ELR (cell line): Measurements from ENCODE around the gene ZNF385C.

Source experiments
- DNase-seq: peaks from one replicate; pipeline ENCODE4 v3.0.0-alpha.2; 2015; ENCODE audit warnings: low read depth

ZNF385C gene

GRCh38 chr17:42077755-42078154 lies 20.5 kb downstream of the ZNF385C start:
- DNase-seq = no peak

GRCh38 chr17:42076797-42077559 lies 21.3 kb downstream of the ZNF385C start:
- DNase-seq = no peak

- DNase-seq = no peak
Measured at GRCh38 chr17:42075789-42076188, 22.5 kb downstream of the ZNF385C start.

- peak; percentile 31 for DNase-seq
Measured at GRCh38 chr17:42072323-42073187, 25.7 kb downstream of the ZNF385C start.

GRCh38 chr17:42071810-42072209 lies 26.5 kb downstream of the ZNF385C start:
- DNase-seq = no peak

- DNase-seq = no peak
Measured at GRCh38 chr17:42068979-42069378, 29.3 kb downstream of the ZNF385C start.

GRCh38 chr17:42067371-42068091 lies 30.7 kb downstream of the ZNF385C start:
- DNase-seq = peak; percentile 65

- no peak for DNase-seq
Measured at GRCh38 chr17:42065201-42065600, 33.1 kb downstream of the ZNF385C start.

GRCh38 chr17:42062681-42063080 lies 35.6 kb downstream of the ZNF385C start:
- DNase-seq = no peak

- no peak for DNase-seq
Measured at GRCh38 chr17:42061646-42062487, 36.4 kb downstream of the ZNF385C start.

GRCh38 chr17:42060231-42060630 lies 38.0 kb downstream of the ZNF385C start:
- DNase-seq = no peak

- no peak for DNase-seq
Measured at GRCh38 chr17:42059815-42060214, 38.5 kb downstream of the ZNF385C start.

GRCh38 chr17:42058063-42058462 lies 40.2 kb downstream of the ZNF385C start:
- no peak for DNase-seq

- no peak for DNase-seq
Measured at GRCh38 chr17:42056635-42057034, 41.6 kb downstream of the ZNF385C start.

- DNase-seq = peak; percentile 73
Measured at GRCh38 chr17:42055496-42055895, 42.8 kb downstream of the ZNF385C start.

GRCh38 chr17:42055027-42055426 lies 43.2 kb downstream of the ZNF385C start:
- no peak for DNase-seq

- DNase-seq = no peak
Measured at GRCh38 chr17:42053731-42054500, 44.4 kb downstream of the ZNF385C start.

GRCh38 chr17:42052346-42052877 lies 45.9 kb downstream of the ZNF385C start:
- DNase-seq = no peak

GRCh38 chr17:42051645-42052044 lies 46.6 kb downstream of the ZNF385C start:
- no peak for DNase-seq

GRCh38 chr17:42051013-42051400 lies 47.3 kb downstream of the ZNF385C start:
- DNase-seq = no peak
